GM12892 (cell line): ENCODE data around the gene ALK.

ENCODE experiments used
- DNase-seq: peaks from one replicate; pipeline ENCODE4 v3.0.0; 2011; ENCODE audit not compliant: insufficient read length
- FAIRE-seq: peaks from 2 replicates; lab custom pipeline; 2011; peaks lifted over from hg19 to GRCh38; lab: Jason Lieb, UNC
- POLR2A ChIP-seq: IDR thresholded peaks from 2 replicates; pipeline ENCODE4 v1.6.1; 2011; ENCODE audit warnings: low read depth, low read length, control low read depth
- POLR2AphosphoS5 ChIP-seq: IDR thresholded peaks from 2 replicates; pipeline ENCODE4 v1.6.1; 2011; ENCODE audit warnings: low read depth, low read length, control low read depth
- TAF1 ChIP-seq: IDR thresholded peaks from 2 replicates; pipeline ENCODE4 v1.6.1; 2011; ENCODE audit warnings: low read depth, mild to moderate bottlenecking, control low read depth, low read length, borderline replicate concordance

Gene ALK

GRCh38 chr2:29239209-29239960 is 682.0 kb downstream of the ALK start:
- FAIRE-seq (no peak), DNase-seq (no peak)
- TF ChIP-seq POLR2AphosphoS5 (no peak), POLR2A (no peak), TAF1 (no peak)

- TF ChIP-seq POLR2A (no peak), POLR2AphosphoS5 (no peak), TAF1 (no peak)
- FAIRE-seq: no peak
- no peak for DNase-seq
These were observed 682.9 kb downstream of the ALK start for GRCh38 chr2:29238497-29238896.

GRCh38 chr2:29236074-29236473 is 685.3 kb downstream of the ALK start:
- TF ChIP-seq TAF1 (no peak), POLR2A (no peak), POLR2AphosphoS5 (no peak)
- DNase-seq (no peak), FAIRE-seq (no peak)

- DNase-seq (no peak), FAIRE-seq (no peak)
- TF ChIP-seq POLR2AphosphoS5 (no peak), TAF1 (no peak), POLR2A (no peak)
These were observed 686.0 kb downstream of the ALK start for GRCh38 chr2:29235411-29235810.

GRCh38 chr2:29233428-29233827 is 688.0 kb downstream of the ALK start:
- FAIRE-seq (no peak), DNase-seq (no peak)
- TF ChIP-seq POLR2AphosphoS5: no peak

GRCh38 chr2:29232041-29232440 is 689.3 kb downstream of the ALK start:
- no peak for FAIRE-seq

GRCh38 chr2:29229640-29230039 is 691.7 kb downstream of the ALK start:
- no peak for FAIRE-seq

More at GRCh38 chr2:29232041-29232440, 689.3 kb downstream of the ALK start:
- no peak for DNase-seq
- TF ChIP-seq TAF1 (no peak), POLR2AphosphoS5 (no peak), POLR2A (no peak)

GRCh38 chr2:29228947-29229346 is 692.4 kb downstream of the ALK start:
- DNase-seq (no peak), FAIRE-seq (no peak)
- no peak for TF ChIP-seq POLR2AphosphoS5
- TF ChIP-seq POLR2A: no peak
- no peak for TF ChIP-seq TAF1

More at GRCh38 chr2:29229640-29230039, 691.7 kb downstream of the ALK start:
- TF ChIP-seq TAF1 (no peak), POLR2A (no peak), POLR2AphosphoS5 (no peak)
- DNase-seq: no peak

GRCh38 chr2:29227935-29228675 is 693.3 kb downstream of the ALK start:
- DNase-seq: no peak
- no peak for TF ChIP-seq POLR2AphosphoS5
- no peak for TF ChIP-seq TAF1
- no peak for TF ChIP-seq POLR2A
- no peak for FAIRE-seq

- no peak for DNase-seq
- TF ChIP-seq POLR2AphosphoS5 (no peak), TAF1 (no peak), POLR2A (no peak)
- no peak for FAIRE-seq
These were observed 694.6 kb downstream of the ALK start for GRCh38 chr2:29226808-29227207.

GRCh38 chr2:29226375-29226774 is 695.0 kb downstream of the ALK start:
- no peak for FAIRE-seq

GRCh38 chr2:29225814-29226213 is 695.6 kb downstream of the ALK start:
- DNase-seq (no peak), FAIRE-seq (no peak)
- TF ChIP-seq POLR2A: no peak
- no peak for TF ChIP-seq TAF1
- TF ChIP-seq POLR2AphosphoS5: no peak

More at GRCh38 chr2:29226375-29226774, 695.0 kb downstream of the ALK start:
- TF ChIP-seq TAF1 (no peak), POLR2AphosphoS5 (no peak), POLR2A (no peak)
- no peak for DNase-seq
